ENCODE measurements around the gene NUDT3.
"Not testable (repeated sequence)": the region's sequence is repeated elsewhere in the genome, so short reads cannot be mapped to it uniquely, and the experiment has no call there.

Gene NUDT3

GRCh38 chr6:34333858-34334257 lies 58.6 kb downstream of the NUDT3 start:
- H3K9ac ChIP-seq (ENCODE audit: low read depth, low read length), result no peak overlapping the region
- H3K36me3 ChIP-seq (ENCODE audit: insufficient read depth, low read length), result no peaks in the 10 kb centered on the region
- H3K4me1 ChIP-seq (ENCODE audit: insufficient read depth, low read length), result peaks cover 11% of the 10 kb centered on the region
- H3K9me3 ChIP-seq (ENCODE audit: control insufficient read depth, insufficient read depth, low read length), result no peaks in the 10 kb centered on the region

DNA sequence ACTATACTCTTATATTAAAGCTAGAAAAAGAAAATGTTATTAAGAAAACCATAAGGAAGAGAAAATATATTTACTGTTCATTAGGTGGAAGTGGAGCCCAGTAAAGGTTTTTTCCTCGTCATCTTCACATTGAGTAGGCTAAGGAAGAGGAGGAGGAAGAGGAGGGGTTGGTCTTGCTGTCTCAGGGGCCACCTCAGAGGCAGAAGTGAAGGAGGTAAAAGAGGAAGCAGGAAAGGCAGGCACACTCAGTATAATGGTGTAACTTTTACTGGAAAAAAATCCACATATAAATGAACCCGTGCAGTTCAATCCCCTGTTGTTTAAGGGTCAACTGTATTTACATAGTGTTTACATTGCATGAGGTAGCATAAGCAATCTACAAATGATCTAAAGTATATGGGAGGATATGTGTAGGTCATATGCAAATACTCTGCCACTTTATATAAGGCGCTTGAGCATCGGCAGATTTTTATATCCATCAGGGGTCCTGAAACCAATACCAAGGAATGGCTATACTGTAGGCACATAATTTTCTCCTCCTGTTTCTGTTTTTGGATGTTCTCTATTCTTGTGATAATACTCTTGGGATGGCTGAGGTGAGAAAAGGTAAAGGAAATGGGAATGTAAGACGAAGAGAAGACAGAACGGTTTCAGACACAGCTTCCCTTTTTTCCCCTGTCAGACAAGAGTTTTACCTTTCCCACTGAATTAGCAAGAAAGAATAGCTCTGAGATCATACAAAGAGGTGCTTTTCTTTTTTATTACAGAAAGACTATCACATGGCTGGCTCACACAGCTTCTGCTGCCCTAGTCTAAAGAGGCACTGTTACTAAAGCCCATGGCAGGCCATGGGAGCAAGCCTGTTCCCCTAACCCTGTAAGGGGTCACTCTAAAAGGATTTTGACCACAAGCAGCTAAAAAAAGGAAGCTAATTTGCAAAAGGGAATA lies 59.9 kb downstream of the NUDT3 start:
- Histone ChIP-seq H3K4me1 (ENCODE audit: insufficient read depth, low read length) (peaks cover 5% of the 10 kb centered on the region; the same call in 1 of the 2 replicates), H3K36me3 (ENCODE audit: insufficient read depth, low read length) (no peaks in the 10 kb centered on the region), H3K9me3 (ENCODE audit: control insufficient read depth, insufficient read depth, low read length) (no peaks in the 10 kb centered on the region), H3K9ac (ENCODE audit: low read depth, low read length) (no peak overlapping the region)

GRCh38 chr6:34331371-34332050 lies 61.0 kb downstream of the NUDT3 start:
- H3K9ac ChIP-seq (ENCODE audit: low read depth, low read length), result no peak overlapping the region
- H3K9me3 ChIP-seq (ENCODE audit: control insufficient read depth, insufficient read depth, low read length), result no peaks in the 10 kb centered on the region
- H3K36me3 ChIP-seq (ENCODE audit: insufficient read depth, low read length), result no peaks in the 10 kb centered on the region
- H3K4me1 ChIP-seq (ENCODE audit: insufficient read depth, low read length), result peaks cover 5% of the 10 kb centered on the region; the same call in 1 of the 2 replicates

DNA sequence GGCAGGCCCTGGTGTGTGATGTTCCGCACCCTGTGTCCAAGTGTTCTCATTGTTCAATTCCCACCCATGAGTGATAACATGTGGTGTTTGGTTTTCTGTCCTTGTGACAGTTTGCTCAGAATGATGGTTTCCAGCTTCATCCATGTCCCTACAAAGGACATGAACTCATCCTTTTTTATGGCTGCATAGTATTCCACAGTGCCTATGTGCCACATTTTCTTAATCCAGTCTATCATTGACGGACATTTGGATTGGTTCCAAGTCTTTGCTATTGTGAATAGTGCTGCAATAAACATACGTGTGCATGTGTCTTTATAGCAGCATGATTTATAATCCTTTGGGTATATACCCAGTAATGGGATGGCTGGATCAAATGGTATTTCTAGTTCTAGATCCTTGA lies 62.7 kb downstream of the NUDT3 start:
- not testable (repeated sequence) for H3K9me3 ChIP-seq (ENCODE audit: control insufficient read depth, insufficient read depth, low read length); H3K9ac ChIP-seq (ENCODE audit: low read depth, low read length); H3K4me1 ChIP-seq (ENCODE audit: insufficient read depth, low read length); H3K36me3 ChIP-seq (ENCODE audit: insufficient read depth, low read length)

- Histone ChIP-seq H3K36me3 (ENCODE audit: insufficient read depth, low read length) (no peaks in the 10 kb centered on the region), H3K9me3 (ENCODE audit: control insufficient read depth, insufficient read depth, low read length) (no peaks in the 10 kb centered on the region), H3K4me1 (ENCODE audit: insufficient read depth, low read length) (peaks cover 5% of the 10 kb centered on the region; the same call in 1 of the 2 replicates), H3K9ac (ENCODE audit: low read depth, low read length) (no peak overlapping the region)
Observed at GRCh38 chr6:34328969-34329368, 63.5 kb downstream of the NUDT3 start.

DNA sequence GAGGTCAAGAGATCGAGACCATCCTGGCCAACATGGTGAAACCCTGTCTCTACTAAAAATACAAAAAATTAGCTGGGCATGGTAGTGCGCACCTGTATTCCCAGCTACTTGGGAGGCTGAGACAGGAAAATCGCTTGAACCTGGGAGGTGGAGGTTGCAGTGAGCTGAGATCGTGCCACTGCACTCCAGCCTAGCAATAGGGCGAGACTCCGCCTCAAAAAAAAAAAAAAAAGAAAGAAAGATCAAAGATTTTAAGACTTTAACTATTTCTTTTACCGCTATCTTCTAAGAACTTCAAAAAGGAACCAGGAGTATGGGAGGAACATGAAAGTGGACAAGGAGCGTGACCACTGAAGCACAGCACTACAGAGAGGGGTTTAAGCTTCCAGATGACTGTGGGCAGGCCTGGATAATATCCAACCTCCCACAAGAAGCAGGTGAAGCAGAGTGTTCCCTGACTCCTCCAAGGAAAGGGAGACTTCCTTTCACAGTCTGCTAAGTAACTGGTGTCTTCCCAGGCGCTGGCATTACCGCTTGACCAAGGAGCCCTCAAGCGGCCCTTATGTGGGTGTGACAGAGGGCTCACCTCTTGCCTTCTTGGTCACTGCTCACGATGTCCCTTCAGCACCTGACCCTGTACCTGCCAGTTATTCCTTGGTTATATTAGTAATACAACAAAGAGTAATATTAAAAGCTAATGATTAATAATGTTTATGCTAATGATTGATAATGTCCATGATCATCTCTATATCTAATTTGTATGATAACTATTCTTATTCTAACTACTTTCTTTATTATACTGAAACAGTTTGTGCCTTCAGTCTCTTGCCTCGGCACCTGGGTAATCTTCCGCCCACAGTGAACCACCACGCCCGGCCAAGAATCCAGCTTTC lies 64.9 kb downstream of the NUDT3 start:
- not testable (repeated sequence) for H3K9ac ChIP-seq (ENCODE audit: low read depth, low read length); H3K4me1 ChIP-seq (ENCODE audit: insufficient read depth, low read length); H3K36me3 ChIP-seq (ENCODE audit: insufficient read depth, low read length); H3K9me3 ChIP-seq (ENCODE audit: control insufficient read depth, insufficient read depth, low read length)

- Histone ChIP-seq H3K9ac (ENCODE audit: low read depth, low read length) (no peak overlapping the region), H3K36me3 (ENCODE audit: insufficient read depth, low read length) (no peaks in the 10 kb centered on the region), H3K4me1 (ENCODE audit: insufficient read depth, low read length) (no peaks in the 10 kb centered on the region; the same call in 1 of the 2 replicates), H3K9me3 (ENCODE audit: control insufficient read depth, insufficient read depth, low read length) (no peaks in the 10 kb centered on the region)
Observed at GRCh38 chr6:34325633-34326032, 66.8 kb downstream of the NUDT3 start.

DNA sequence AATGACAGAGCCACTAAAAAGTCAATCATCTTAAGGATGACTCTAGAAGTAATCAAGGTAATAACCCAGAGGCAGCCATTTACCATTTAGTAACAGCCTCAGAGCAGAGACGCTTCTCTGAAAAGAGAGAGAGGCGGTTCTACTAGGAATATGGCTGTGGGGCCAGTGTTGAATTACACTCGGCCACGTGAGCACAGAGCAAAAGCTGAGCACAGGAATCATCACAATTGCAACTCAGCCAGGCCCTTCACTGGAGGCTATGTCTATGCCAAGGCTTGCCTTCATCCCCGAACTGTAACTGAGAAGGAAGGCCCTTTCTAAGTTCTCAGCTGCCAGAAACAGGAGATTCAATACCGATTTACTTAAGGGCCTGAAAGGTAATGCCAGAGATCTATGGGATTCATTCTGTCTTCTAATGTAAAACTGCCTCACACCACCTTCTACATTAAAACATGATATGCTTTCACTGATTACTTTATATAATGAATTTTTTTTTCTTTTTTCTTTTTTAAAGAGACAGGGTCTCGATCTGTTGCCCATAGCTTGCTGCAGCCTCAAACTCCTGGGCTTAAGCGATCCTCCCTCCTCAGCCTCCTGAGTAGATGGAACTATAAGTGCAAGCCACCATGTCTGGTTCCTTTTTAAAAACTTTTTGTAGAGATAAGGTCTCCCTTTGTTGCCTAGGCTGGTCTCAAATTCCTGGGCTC lies 67.6 kb downstream of the NUDT3 start:
- Histone ChIP-seq H3K36me3 (ENCODE audit: insufficient read depth, low read length) (no peaks in the 10 kb centered on the region), H3K9ac (ENCODE audit: low read depth, low read length) (no peak overlapping the region), H3K9me3 (ENCODE audit: control insufficient read depth, insufficient read depth, low read length) (no peaks in the 10 kb centered on the region), H3K4me1 (ENCODE audit: insufficient read depth, low read length) (no peaks in the 10 kb centered on the region; the same call in 1 of the 2 replicates)

DNA sequence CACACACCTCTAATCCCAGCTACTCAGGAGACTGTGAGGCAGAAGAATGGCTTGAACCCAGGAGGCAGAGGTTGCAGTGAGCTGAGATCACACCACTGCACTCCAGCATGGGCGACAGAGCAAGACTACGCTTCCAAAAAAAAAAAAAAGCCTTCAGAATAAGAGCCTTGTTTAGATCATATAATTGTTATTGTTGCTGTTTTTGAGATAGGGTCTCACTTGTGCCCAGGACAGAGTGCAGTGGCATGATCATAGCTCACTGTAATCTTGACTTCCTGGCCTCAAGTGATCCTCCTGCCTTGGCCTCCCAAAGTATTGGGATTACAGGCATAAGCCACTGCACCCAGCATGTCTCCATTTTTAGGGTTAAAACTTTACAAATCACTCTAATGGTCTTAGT lies 68.2 kb downstream of the NUDT3 start:
- H3K36me3 ChIP-seq (ENCODE audit: insufficient read depth, low read length); H3K9me3 ChIP-seq (ENCODE audit: control insufficient read depth, insufficient read depth, low read length); H3K9ac ChIP-seq (ENCODE audit: low read depth, low read length); H3K4me1 ChIP-seq (ENCODE audit: insufficient read depth, low read length): not testable (repeated sequence)

- no peaks in the 10 kb centered on the region; the same call in 1 of the 2 replicates for H3K4me1 ChIP-seq (ENCODE audit: insufficient read depth, low read length)
- H3K9ac ChIP-seq (ENCODE audit: low read depth, low read length), result no peak overlapping the region
- H3K9me3 ChIP-seq (ENCODE audit: control insufficient read depth, insufficient read depth, low read length), result no peaks in the 10 kb centered on the region
- H3K36me3 ChIP-seq (ENCODE audit: insufficient read depth, low read length), result no peaks in the 10 kb centered on the region
Observed at GRCh38 chr6:34323300-34323699, 69.2 kb downstream of the NUDT3 start.

DNA sequence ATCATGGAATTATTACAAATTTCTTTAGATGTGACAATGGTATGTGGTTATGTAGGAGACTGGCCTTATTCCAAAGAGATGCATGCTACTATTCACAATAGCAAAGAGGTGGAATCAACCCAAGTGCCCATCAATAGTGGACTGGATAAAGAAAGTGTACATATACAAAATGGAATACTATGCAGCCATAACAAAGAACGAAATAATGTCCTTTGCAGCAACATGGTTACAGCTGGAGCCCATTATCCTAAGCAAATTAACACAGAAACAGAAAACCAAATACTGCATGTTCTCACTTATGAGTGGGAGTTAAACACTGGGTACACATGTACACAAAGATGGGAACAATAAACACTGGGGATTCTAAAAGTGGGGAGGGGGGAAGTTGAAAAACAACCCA lies 69.7 kb downstream of the NUDT3 start:
- Histone ChIP-seq H3K9ac (ENCODE audit: low read depth, low read length) (no peak overlapping the region), H3K36me3 (ENCODE audit: insufficient read depth, low read length) (no peaks in the 10 kb centered on the region), H3K9me3 (ENCODE audit: control insufficient read depth, insufficient read depth, low read length) (no peaks in the 10 kb centered on the region), H3K4me1 (ENCODE audit: insufficient read depth, low read length) (peaks cover 3% of the 10 kb centered on the region; the same call in 1 of the 2 replicates)

DNA sequence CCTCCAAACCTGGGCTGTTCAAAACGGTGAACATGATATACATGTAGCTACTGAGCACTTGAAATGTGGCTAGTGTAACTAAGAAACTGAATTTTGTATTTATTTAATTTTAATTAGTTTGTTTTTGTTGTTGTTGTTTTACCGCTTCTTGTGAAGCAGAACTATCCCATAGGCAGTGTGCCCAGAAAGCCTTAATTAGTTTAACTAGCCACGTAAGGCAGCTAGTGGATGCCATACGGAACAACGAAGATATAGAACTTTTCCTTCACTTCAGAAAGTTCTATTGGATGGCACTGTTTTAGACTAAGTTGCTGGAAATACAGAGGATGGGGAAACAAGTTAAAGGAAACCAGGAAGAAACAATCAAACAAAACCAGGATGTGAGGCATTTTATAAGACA lies 70.6 kb downstream of the NUDT3 start:
- Histone ChIP-seq H3K9ac (ENCODE audit: low read depth, low read length) (no peak overlapping the region), H3K36me3 (ENCODE audit: insufficient read depth, low read length) (no peaks in the 10 kb centered on the region), H3K4me1 (ENCODE audit: insufficient read depth, low read length) (peaks cover 11% of the 10 kb centered on the region), H3K9me3 (ENCODE audit: control insufficient read depth, insufficient read depth, low read length) (no peaks in the 10 kb centered on the region)

GRCh38 chr6:34319471-34319885 lies 73.0 kb downstream of the NUDT3 start:
- Histone ChIP-seq H3K9ac (ENCODE audit: low read depth, low read length) (no peak overlapping the region), H3K4me1 (ENCODE audit: insufficient read depth, low read length) (peaks cover 15% of the 10 kb centered on the region), H3K9me3 (ENCODE audit: control insufficient read depth, insufficient read depth, low read length) (no peaks in the 10 kb centered on the region), H3K36me3 (ENCODE audit: insufficient read depth, low read length) (no peaks in the 10 kb centered on the region)
